HAP-1 (cell line): Measurements from ENCODE around the gene CRYM.
"Not testable (repeated sequence)": the region's sequence is repeated elsewhere in the genome, so short reads cannot be mapped to it uniquely, and the experiment has no call there.

Source experiments
- DNase-seq, 2 experiments: peaks; one replicate each; pipeline ENCODE4 v3.0.0-alpha.2; 2016 to 2020; ENCODE audit warnings: low spot score in 2 of 2
- H3K27me3 ChIP-seq: fragments of 250-450 bp; sonication (Bioruptor Pico); 2 replicates; pipeline ENCODE4 v1.5.1; 2020; ENCODE audit warnings: low read depth, mild to moderate bottlenecking, moderate library complexity
- H3K36me3 ChIP-seq: fragments of 250-450 bp; sonication (Bioruptor Pico); replicated peaks from 2 replicates; pipeline ENCODE4 v1.5.1; 2020; ENCODE audit warnings: mild to moderate bottlenecking
- H3K4me1 ChIP-seq: fragments of 250-450 bp; sonication (Bioruptor Pico); 2 replicates; pipeline ENCODE4 v1.5.1; 2020; ENCODE audit warnings: mild to moderate bottlenecking
- H3K4me3 ChIP-seq: fragments of 250-450 bp; sonication (Bioruptor Pico); 2 replicates; pipeline ENCODE4 v1.5.1; 2020; ENCODE audit warnings: mild to moderate bottlenecking, moderate library complexity
- H3K9me3 ChIP-seq: fragments of 250-450 bp; sonication (Bioruptor Pico); 2 replicates; pipeline ENCODE4 v1.5.1; 2020; ENCODE audit warnings: mild to moderate bottlenecking, moderate library complexity
- in situ Hi-C: fragments of 300-500 bp; cut with MboI; formaldehyde crosslinking; loops from 3 replicates; pipeline ENCODE4 v1.14.3; 2020; ENCODE audit warnings: low sequenced_read_pairs, inconsistent platforms, mixed read lengths

CRYM gene

DNA sequence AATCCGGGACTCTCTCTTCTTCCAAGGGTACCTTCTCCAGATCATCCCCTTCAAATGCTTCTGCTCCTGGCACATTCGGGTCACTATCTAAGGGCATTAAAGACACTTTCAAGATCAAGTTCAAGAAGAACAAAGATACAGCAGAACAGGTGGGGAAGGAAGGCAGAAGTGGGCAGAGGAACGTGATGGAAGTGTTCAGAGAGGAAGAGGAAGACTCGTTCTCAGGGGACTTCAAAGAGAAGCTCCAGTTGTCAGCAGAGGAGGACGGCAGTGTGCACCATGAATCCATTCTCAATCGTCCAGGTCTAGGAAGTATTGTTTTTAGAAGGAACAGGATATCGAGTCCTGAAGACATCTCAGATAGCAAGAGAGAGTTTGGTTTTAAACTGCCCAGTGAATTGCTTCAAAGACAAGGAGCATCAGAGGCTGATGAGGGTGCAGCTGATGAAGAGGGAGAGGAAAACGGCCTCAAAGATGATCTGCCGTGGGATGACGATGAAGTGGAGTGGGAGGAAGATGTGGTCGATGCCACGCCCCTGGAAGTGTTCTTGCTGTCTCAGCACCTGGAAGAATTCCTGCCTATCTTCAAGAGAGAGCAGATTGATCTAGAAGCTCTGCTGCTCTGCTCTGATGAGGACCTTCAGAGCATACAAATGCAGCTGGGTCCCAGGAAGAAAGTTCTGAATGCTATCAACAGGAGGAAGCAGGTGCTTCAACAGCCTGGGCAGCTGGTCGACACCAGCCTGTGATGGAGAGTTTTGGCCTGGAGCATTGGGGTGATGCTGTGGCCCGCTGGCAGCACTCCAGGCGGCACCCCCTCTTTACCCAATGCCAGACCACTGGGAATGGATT, 27.8 kb downstream of the CRYM start:
- Histone ChIP-seq H3K4me1 (no peaks in the 10 kb centered on the region), H3K36me3 (no peaks in the 10 kb centered on the region), H3K9me3 (no peaks in the 10 kb centered on the region), H3K27me3 (no peaks in the 10 kb centered on the region; the same call in 1 of the 2 replicates), H3K4me3 (no peak overlapping the region)
- no peak for DNase-seq
- in situ Hi-C loops: no loop called here

DNA sequence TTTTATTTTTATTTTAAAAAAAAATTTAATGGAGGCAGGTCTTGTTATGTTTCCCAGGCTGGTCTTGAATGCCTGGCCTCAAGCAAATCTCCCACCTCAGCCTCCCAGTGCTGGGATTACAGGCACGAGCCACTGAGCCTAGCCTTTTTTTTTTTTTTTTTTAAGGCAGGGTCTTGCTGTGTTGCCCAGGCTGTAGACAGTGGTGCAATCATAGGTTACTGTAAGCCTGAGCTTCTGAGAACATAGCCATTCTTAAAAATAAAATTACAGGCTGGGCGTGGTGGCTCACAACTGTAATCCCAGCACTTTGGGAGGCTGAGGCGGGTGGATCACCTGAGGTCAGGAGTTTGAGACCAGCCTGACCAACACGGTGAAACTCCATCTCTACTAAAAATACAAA, 29.9 kb downstream of the CRYM start:
- H3K27me3 ChIP-seq, H3K4me1 ChIP-seq, in situ Hi-C loops, DNase-seq, H3K36me3 ChIP-seq, H3K4me3 ChIP-seq, H3K9me3 ChIP-seq: not testable (repeated sequence)

GRCh38 chr16:21244518-21245215, 33.4 kb downstream of the CRYM start:
- in situ Hi-C loops: no loop called here
- H3K27me3 ChIP-seq: no peaks in the 10 kb centered on the region
- no peaks in the 10 kb centered on the region for H3K4me1 ChIP-seq
- no peaks in the 10 kb centered on the region for H3K9me3 ChIP-seq
- H3K36me3 ChIP-seq: no peaks in the 10 kb centered on the region
- no peak overlapping the region for H3K4me3 ChIP-seq
- no peak for DNase-seq

DNA sequence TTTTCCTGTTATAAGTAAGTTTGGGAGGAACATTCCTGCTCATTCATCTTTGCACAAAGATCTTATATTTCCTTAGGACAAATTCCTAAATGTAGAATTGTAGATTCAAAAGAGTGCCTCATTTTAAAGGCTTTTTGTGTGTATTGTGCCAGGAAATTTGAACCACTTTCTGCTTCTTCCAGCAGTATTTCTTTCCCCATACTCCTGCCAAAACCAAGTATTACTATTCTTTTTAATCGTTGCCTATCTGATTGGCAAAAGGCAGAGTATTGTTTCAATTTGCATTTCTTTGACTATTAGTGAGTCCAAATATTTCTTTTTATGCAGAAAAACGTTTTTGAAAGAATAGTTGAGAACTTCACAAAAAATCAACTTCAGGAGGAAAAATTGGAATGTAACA, 35.3 kb downstream of the CRYM start:
- Histone ChIP-seq H3K4me1 (no peaks in the 10 kb centered on the region), H3K27me3 (no peaks in the 10 kb centered on the region), H3K4me3 (no peak overlapping the region), H3K36me3 (no peaks in the 10 kb centered on the region), H3K9me3 (no peaks in the 10 kb centered on the region)
- in situ Hi-C loops: no loop called here
- no peak for DNase-seq

DNA sequence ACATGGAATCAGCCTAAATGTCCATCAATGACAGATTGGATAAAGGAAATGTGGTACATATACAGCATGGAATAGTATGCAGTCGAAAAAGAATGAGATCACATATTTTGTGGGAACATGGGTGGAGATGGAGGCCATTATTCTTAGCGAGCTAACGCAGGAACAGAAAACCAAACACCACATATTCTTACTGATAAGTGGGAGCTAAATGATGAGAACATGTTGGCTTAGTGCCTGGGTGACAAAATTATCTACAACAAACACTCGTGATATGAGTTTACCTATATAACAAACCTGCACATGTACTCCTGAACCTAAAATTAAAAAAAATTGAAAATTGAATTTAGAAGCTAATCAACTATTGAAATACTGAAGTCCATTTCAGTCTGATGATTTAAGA, 38.4 kb downstream of the CRYM start:
- H3K4me1 ChIP-seq: no peaks in the 10 kb centered on the region
- no peaks in the 10 kb centered on the region for H3K27me3 ChIP-seq
- no peak overlapping the region for H3K4me3 ChIP-seq
- no peak for DNase-seq
- H3K36me3 ChIP-seq: no peaks in the 10 kb centered on the region
- in situ Hi-C loops: no loop called here
- H3K9me3 ChIP-seq: no peaks in the 10 kb centered on the region

- no peaks in the 10 kb centered on the region for H3K4me1 ChIP-seq
- in situ Hi-C loops: no loop called here
- no peaks in the 10 kb centered on the region for H3K36me3 ChIP-seq
- H3K4me3 ChIP-seq: no peak overlapping the region
- H3K9me3 ChIP-seq: no peaks in the 10 kb centered on the region
- no peak for DNase-seq
- no peaks in the 10 kb centered on the region for H3K27me3 ChIP-seq
Measured at GRCh38 chr16:21236831-21237230, 41.3 kb downstream of the CRYM start.

DNA sequence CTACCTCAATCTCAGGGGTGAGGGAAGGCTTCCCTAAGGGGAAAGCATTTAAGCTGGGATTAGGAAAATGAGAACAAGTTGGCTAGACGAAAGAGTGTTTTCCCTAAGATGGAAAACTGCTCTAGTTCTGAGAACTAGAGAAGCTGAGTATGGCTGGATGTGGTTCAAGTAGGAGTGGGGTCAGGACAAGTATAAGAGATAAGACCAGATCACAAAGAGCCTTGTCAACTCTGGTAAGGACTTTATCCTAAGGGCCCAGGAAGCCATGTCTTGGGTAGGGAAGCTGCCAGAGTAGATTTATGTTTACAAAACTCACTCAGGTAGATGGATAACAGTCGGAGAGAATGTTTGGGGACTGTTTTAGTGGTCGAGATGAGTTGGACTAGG, 42.9 kb downstream of the CRYM start:
- DNase-seq: no peak
- Histone ChIP-seq H3K9me3 (no peaks in the 10 kb centered on the region), H3K4me3 (no peak overlapping the region), H3K4me1 (no peaks in the 10 kb centered on the region), H3K27me3 (no peaks in the 10 kb centered on the region; the same call in 1 of the 2 replicates), H3K36me3 (no peaks in the 10 kb centered on the region)
- in situ Hi-C loops: no loop called here

- Histone ChIP-seq H3K4me3 (no peak within 1 kb of the TSS), H3K36me3 (no peaks in the 10 kb centered on the region), H3K27me3 (no peaks in the 10 kb centered on the region; the same call in 1 of the 2 replicates), H3K9me3 (no peaks in the 10 kb centered on the region), H3K4me1 (no peaks in the 10 kb centered on the region)
- DNase-seq: no peak
- in situ Hi-C loops: no loop called here
Measured at GRCh38 chr16:21233521-21234150, 44.5 kb downstream of the CRYM start, which contains the start of gene ANKS4B. TSS of gene ANKS4B (plus strand) at chr16:21233699. CDS start at chr16:21233738, 39 bp downstream.

DNA sequence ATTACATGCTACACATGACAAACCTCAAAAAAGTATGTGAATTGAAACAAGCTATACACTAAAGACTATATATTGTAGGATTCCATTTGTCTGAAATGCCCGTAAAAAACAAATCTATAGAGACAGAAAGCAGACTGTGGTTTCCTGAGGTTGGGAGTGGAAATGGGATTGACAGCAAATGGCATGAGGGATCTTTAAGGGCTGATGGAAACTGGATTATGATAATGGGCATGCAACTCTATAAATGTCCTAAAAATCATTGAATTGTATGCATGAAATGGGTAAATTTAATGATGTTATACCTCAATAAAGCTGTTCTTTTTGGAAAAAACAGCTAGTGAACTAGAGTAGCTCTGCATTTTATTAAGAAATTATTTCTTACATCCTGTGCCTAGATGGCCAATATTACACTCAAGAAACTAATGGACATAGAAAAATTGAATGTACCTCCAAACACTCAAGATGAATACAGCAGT, 45.0 kb downstream of the CRYM start:
- Histone ChIP-seq H3K27me3 (no peaks in the 10 kb centered on the region; the same call in 1 of the 2 replicates), H3K4me1 (no peaks in the 10 kb centered on the region), H3K9me3 (no peaks in the 10 kb centered on the region), H3K4me3 (no peak overlapping the region), H3K36me3 (no peaks in the 10 kb centered on the region)
- DNase-seq: no peak
- in situ Hi-C loops: no loop called here

- no peaks in the 10 kb centered on the region for H3K36me3 ChIP-seq
- peaks cover 11% of the 10 kb centered on the region for H3K4me1 ChIP-seq
- in situ Hi-C loops: no loop called here
- H3K4me3 ChIP-seq: no peak overlapping the region
- H3K27me3 ChIP-seq: no peaks in the 10 kb centered on the region; the same call in 1 of the 2 replicates
- no peak for DNase-seq
- H3K9me3 ChIP-seq: no peaks in the 10 kb centered on the region
Measured at GRCh38 chr16:21228361-21228872, 49.7 kb downstream of the CRYM start.

GRCh38 chr16:21227866-21228265, 50.2 kb downstream of the CRYM start:
- no peaks in the 10 kb centered on the region for H3K36me3 ChIP-seq
- H3K4me1 ChIP-seq: peaks cover 13% of the 10 kb centered on the region
- no peaks in the 10 kb centered on the region for H3K9me3 ChIP-seq
- in situ Hi-C loops: no loop called here
- no peak overlapping the region for H3K4me3 ChIP-seq
- DNase-seq: peak in 1 of 2 experiments; percentile 13
- H3K27me3 ChIP-seq: no peaks in the 10 kb centered on the region; the same call in 1 of the 2 replicates

- Histone ChIP-seq H3K36me3 (no peaks in the 10 kb centered on the region), H3K4me1 (peaks cover 20% of the 10 kb centered on the region), H3K27me3 (no peaks in the 10 kb centered on the region; the same call in 1 of the 2 replicates), H3K4me3 (no peak overlapping the region), H3K9me3 (no peaks in the 10 kb centered on the region)
- peak in 1 of 2 experiments; percentile 43 for DNase-seq
- in situ Hi-C loops: no loop called here
Measured at GRCh38 chr16:21226749-21227148, 51.3 kb downstream of the CRYM start.

DNA sequence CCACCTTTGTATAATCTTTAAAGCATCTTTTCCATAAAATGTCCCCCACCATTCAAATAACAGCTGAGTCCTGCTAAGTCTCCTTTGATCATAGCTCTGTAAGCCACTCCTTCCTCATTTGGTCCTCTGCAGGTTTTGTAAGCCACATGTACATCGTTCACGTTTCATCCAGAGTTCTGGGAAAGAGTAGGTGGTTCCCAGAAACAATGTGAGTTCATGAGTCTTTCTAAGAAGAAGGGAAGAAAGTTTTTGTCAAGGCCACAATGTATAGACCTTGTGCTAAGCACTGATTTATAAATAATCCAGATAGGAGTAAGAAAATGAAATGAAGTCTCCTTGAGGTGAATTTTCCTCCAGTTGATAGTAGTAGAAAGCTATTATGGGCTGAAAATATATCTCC, 53.3 kb downstream of the CRYM start:
- in situ Hi-C loops: no loop called here
- Histone ChIP-seq H3K4me3 (no peak overlapping the region), H3K36me3 (no peaks in the 10 kb centered on the region), H3K9me3 (no peaks in the 10 kb centered on the region), H3K27me3 (no peaks in the 10 kb centered on the region), H3K4me1 (peaks cover 27% of the 10 kb centered on the region)
- DNase-seq: no peak
